Measurements from ENCODE around the gene SGMS1.

The SGMS1 gene

DNA sequence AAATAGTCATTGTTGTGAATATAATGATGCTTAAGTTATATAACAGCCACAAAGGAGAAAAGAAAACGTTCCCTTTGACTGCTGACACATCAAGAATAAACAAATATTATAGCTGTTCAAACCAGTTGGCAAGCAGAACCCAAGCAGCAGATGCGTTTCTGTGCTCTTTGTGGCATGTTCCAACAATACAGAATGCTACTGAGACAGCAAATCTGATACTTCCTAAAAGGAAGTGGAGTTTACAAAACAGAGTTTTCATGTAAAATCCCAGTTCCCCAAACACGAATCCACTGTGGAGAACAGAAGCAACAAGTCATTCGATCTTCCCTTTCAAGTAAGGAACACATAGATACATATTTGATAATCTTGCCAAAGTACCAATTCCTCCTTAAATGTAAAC, 201.5 kb downstream of the SGMS1 start (continued):
- no peak for TF ChIP-seq ZC3H10 (CRISPR knock-in tag; IDR thresholded peaks at IDR 0.05)
- TF ChIP-seq, protein P1, sequence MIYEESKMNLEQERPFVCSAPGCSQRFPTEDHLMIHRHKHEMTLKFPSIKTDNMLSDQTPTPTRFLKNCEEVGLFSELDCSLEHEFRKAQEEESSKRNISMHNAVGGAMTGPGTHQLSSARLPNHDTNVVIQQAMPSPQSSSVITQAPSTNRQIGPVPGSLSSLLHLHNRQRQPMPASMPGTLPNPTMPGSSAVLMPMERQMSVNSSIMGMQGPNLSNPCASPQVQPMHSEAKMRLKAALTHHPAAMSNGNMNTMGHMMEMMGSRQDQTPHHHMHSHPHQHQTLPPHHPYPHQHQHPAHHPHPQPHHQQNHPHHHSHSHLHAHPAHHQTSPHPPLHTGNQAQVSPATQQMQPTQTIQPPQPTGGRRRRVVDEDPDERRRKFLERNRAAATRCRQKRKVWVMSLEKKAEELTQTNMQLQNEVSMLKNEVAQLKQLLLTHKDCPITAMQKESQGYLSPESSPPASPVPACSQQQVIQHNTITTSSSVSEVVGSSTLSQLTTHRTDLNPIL (CRISPR knock-in tag; IDR thresholded peaks at IDR 0.05; ENCODE audit: low read depth), result no peak
- TF ChIP-seq ARNTL (CRISPR knock-in tag; IDR thresholded peaks at IDR 0.05; ENCODE audit: borderline replicate concordance, low read depth), result no peak
- TF ChIP-seq GLIS3 (CRISPR knock-in tag; IDR thresholded peaks at IDR 0.05), result no peak
- TF ChIP-seq RARB (CRISPR knock-in tag; IDR thresholded peaks at IDR 0.05), result no peak

DNA sequence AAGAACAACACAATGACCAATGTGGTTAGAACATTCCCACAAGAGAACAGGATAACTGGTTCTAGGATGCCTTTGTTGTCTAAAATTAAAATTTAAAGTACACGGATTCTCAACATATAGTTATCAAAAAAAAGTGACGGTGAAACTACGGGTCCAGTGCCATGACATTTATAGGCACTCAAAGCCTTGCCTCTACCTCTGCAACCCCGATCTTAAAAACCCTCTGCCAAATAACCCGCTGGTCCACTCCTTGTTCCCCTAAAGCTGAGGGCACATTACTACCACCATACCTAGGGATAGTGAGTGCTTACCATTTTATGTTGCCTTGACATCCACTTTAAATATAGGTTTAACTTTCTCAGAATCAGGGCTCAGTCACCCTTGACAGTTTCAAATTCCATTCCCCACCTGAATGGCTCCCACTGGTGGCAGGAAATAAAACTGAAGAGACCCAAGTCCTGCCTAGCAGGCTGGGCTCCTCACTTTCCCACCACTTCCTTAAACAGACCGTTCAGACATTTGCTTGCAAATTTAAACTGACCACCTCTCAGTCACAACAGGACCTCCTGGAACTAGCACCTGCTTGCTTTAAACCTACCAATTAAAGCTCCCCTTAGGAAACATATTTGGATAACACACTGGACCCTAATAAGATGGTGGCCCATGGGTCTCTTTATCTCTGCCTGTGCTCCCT, 202.6 kb downstream of the SGMS1 start:
- peak; percentile 38; the same call in 1 of the 3 replicates for ATAC-seq
- TF ChIP-seq SNAI2 (CRISPR knock-in tag; IDR thresholded peaks at IDR 0.05) (no peak), ISL1 (CRISPR knock-in tag; IDR thresholded peaks at IDR 0.05) (no peak), PPARA (CRISPR knock-in tag; IDR thresholded peaks at IDR 0.05; ENCODE audit: borderline replicate concordance) (no peak), ZNF565 (CRISPR knock-in tag; conservative IDR thresholded peaks at IDR 0.05; ENCODE audit: low read depth) (no peak), RARB (CRISPR knock-in tag; IDR thresholded peaks at IDR 0.05) (no peak), ZC3H10 (CRISPR knock-in tag; IDR thresholded peaks at IDR 0.05) (no peak), ZNF8 (CRISPR knock-in tag; IDR thresholded peaks at IDR 0.05) (no peak), TOX (CRISPR knock-in tag; IDR thresholded peaks at IDR 0.05; ENCODE audit: borderline replicate concordance) (no peak), BACH2 (CRISPR knock-in tag; IDR thresholded peaks at IDR 0.05; ENCODE audit: borderline replicate concordance) (no peak), OSR1 (CRISPR knock-in tag; IDR thresholded peaks at IDR 0.05) (no peak), ZFP3 (CRISPR knock-in tag; IDR thresholded peaks at IDR 0.05) (no peak), ZFP30 (CRISPR knock-in tag; IDR thresholded peaks at IDR 0.05) (no peak)
- TF ChIP-seq, protein P2, sequence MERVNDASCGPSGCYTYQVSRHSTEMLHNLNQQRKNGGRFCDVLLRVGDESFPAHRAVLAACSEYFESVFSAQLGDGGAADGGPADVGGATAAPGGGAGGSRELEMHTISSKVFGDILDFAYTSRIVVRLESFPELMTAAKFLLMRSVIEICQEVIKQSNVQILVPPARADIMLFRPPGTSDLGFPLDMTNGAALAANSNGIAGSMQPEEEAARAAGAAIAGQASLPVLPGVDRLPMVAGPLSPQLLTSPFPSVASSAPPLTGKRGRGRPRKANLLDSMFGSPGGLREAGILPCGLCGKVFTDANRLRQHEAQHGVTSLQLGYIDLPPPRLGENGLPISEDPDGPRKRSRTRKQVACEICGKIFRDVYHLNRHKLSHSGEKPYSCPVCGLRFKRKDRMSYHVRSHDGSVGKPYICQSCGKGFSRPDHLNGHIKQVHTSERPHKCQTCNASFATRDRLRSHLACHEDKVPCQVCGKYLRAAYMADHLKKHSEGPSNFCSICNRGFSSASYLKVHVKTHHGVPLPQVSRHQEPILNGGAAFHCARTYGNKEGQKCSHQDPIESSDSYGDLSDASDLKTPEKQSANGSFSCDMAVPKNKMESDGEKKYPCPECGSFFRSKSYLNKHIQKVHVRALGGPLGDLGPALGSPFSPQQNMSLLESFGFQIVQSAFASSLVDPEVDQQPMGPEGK (CRISPR knock-in tag; IDR thresholded peaks at IDR 0.05; ENCODE audit: borderline replicate concordance), result no peak
- TF ChIP-seq, protein P3, sequence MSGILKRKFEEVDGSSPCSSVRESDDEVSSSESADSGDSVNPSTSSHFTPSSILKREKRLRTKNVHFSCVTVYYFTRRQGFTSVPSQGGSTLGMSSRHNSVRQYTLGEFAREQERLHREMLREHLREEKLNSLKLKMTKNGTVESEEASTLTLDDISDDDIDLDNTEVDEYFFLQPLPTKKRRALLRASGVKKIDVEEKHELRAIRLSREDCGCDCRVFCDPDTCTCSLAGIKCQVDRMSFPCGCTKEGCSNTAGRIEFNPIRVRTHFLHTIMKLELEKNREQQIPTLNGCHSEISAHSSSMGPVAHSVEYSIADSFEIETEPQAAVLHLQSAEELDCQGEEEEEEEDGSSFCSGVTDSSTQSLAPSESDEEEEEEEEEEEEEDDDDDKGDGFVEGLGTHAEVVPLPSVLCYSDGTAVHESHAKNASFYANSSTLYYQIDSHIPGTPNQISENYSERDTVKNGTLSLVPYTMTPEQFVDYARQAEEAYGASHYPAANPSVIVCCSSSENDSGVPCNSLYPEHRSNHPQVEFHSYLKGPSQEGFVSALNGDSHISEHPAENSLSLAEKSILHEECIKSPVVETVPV (CRISPR knock-in tag; IDR thresholded peaks at IDR 0.05), result no peak
- TF ChIP-seq, protein P4, sequence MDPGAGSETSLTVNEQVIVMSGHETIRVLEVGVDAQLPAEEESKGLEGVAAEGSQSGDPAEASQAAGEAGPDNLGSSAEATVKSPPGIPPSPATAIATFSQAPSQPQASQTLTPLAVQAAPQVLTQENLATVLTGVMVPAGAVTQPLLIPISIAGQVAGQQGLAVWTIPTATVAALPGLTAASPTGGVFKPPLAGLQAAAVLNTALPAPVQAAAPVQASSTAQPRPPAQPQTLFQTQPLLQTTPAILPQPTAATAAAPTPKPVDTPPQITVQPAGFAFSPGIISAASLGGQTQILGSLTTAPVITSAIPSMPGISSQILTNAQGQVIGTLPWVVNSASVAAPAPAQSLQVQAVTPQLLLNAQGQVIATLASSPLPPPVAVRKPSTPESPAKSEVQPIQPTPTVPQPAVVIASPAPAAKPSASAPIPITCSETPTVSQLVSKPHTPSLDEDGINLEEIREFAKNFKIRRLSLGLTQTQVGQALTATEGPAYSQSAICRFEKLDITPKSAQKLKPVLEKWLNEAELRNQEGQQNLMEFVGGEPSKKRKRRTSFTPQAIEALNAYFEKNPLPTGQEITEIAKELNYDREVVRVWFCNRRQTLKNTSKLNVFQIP (CRISPR knock-in tag; IDR thresholded peaks at IDR 0.05; ENCODE audit: borderline replicate concordance, low read depth), result no peak

DNA sequence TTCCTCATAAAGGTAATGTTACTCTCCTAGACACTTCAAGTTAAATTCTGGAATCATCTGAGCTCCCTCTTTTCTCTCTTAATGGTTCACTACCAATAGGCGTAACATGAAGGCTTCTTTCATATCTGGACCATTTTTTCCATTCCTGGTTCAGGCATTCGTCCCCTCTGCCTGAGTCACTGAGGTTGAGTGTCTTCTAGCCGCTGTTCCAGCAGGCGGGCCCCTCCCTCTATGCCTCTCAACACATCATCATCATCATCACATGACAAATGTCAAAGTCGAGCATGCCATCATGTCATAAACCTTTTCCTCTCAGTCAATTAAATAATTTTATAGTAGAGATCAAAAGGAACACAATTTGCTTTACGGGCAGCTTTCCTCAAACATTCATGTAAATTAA, 203.6 kb downstream of the SGMS1 start:
- TF ChIP-seq ZNF70 (CRISPR knock-in tag; IDR thresholded peaks at IDR 0.05) (no peak), ZC3H10 (CRISPR knock-in tag; IDR thresholded peaks at IDR 0.05) (no peak), TCF4 (CRISPR knock-in tag; IDR thresholded peaks at IDR 0.05; ENCODE audit: borderline replicate concordance) (no peak), ZFP3 (CRISPR knock-in tag; IDR thresholded peaks at IDR 0.05) (no peak), ZNF565 (CRISPR knock-in tag; conservative IDR thresholded peaks at IDR 0.05; ENCODE audit: low read depth) (no peak), BACH2 (CRISPR knock-in tag; IDR thresholded peaks at IDR 0.05; ENCODE audit: borderline replicate concordance) (no peak), ZFP30 (CRISPR knock-in tag; IDR thresholded peaks at IDR 0.05) (no peak), CSDC2 (CRISPR knock-in tag; IDR thresholded peaks at IDR 0.05) (no peak)
- TF ChIP-seq, protein P5, sequence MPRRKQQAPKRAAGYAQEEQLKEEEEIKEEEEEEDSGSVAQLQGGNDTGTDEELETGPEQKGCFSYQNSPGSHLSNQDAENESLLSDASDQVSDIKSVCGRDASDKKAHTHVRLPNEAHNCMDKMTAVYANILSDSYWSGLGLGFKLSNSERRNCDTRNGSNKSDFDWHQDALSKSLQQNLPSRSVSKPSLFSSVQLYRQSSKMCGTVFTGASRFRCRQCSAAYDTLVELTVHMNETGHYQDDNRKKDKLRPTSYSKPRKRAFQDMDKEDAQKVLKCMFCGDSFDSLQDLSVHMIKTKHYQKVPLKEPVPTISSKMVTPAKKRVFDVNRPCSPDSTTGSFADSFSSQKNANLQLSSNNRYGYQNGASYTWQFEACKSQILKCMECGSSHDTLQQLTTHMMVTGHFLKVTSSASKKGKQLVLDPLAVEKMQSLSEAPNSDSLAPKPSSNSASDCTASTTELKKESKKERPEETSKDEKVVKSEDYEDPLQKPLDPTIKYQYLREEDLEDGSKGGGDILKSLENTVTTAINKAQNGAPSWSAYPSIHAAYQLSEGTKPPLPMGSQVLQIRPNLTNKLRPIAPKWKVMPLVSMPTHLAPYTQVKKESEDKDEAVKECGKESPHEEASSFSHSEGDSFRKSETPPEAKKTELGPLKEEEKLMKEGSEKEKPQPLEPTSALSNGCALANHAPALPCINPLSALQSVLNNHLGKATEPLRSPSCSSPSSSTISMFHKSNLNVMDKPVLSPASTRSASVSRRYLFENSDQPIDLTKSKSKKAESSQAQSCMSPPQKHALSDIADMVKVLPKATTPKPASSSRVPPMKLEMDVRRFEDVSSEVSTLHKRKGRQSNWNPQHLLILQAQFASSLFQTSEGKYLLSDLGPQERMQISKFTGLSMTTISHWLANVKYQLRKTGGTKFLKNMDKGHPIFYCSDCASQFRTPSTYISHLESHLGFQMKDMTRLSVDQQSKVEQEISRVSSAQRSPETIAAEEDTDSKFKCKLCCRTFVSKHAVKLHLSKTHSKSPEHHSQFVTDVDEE (CRISPR knock-in tag; IDR thresholded peaks at IDR 0.05), result no peak
- TF ChIP-seq, protein P4 (CRISPR knock-in tag; IDR thresholded peaks at IDR 0.05; ENCODE audit: borderline replicate concordance, low read depth), result no peak
- TF ChIP-seq, protein P3 (CRISPR knock-in tag; IDR thresholded peaks at IDR 0.05), result no peak
- no peak for ATAC-seq

Data from SK-N-SH treated with all-trans-retinoic acid at 6 μM for 48 hours (cell line).